Amniotic epithelial cell (primary cell): ENCODE measurements around the gene CLPTM1L.
"Not testable (repeated sequence)": the region's sequence is repeated elsewhere in the genome, so short reads cannot be mapped to it uniquely, and the experiment has no call there.

Source experiments
- DNase-seq: peaks from one replicate; pipeline ENCODE4 v3.0.0-alpha.2; 2010; ENCODE audit warnings: low read depth

Gene CLPTM1L

GRCh38 chr5:1292139-1292538, 52.8 kb downstream of the CLPTM1L start:
- no peak for DNase-seq

- no peak for DNase-seq
Measured at GRCh38 chr5:1291611-1292080, 53.3 kb downstream of the CLPTM1L start.

- not testable (repeated sequence) for DNase-seq
Measured at GRCh38 chr5:1290956-1291355, 53.9 kb downstream of the CLPTM1L start.

GRCh38 chr5:1289559-1289958, 55.3 kb downstream of the CLPTM1L start:
- DNase-seq, result not testable (repeated sequence)

- DNase-seq, result no peak
Measured at GRCh38 chr5:1288439-1289335, 56.2 kb downstream of the CLPTM1L start.

DNA sequence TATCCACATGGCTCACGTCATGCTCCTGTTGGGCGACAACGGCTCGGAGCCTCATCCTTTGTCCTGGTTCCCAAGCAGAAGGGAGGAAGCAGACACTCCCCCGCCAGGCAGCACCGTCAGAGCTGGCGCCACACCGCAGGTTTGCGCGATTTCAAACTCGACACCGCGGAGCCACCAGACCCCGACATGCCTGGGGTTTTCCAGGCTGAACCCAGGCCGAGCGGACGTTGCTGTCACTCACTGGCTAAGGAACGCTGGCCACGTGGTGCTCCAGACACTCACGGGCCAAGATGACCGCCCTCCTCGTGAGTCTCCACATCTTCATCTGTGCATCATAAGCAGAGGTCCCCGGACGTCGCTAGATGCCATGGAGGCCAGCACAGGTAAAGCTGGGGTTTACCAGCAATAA, 59.0 kb downstream of the CLPTM1L start:
- no peak for DNase-seq

DNA sequence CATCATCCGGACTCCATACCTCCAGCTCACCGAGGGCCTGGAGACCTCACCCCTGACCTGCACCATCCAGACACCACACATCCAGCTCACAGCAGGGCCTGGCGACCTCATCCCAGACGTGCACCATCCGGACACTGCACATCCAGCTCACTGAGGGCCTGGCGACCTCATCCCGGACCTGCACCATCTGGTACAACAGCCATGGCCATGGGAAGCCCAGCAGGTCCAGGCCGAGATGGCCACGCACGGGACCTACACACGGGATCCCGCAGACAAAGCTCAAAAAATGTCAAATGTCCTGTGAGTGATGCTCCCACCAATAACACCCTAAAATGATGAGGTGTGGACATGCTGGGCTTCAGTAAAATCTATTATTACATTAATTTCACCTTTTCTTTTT, 59.8 kb downstream of the CLPTM1L start:
- no peak for DNase-seq

DNA sequence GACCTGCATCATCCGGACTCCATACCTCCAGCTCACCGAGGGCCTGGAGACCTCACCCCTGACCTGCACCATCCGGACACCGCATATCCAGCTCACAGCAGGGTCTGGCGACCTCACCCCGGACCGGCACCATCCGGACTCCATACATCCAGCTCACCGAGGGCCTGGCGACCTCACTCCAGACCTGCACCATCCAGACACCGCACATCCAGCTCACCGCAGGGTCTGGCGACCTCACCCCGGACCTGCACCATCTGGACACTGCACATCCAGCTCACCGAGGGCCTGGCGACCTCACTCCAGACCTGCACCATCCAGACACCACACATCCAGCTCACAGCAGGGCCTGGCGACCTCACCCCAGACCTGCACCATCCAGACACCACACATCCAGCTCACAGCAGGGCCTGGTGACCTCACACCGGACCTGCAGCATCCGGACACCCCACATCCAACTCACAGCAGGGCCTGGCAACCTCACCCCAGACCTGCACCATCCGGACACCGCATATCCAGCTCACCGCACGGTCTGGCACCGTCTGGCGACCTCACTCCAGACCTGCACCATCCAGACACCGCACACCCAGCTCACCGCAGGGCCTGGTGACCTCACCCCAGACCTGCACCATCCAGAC, 60.4 kb downstream of the CLPTM1L start:
- not testable (repeated sequence) for DNase-seq

DNA sequence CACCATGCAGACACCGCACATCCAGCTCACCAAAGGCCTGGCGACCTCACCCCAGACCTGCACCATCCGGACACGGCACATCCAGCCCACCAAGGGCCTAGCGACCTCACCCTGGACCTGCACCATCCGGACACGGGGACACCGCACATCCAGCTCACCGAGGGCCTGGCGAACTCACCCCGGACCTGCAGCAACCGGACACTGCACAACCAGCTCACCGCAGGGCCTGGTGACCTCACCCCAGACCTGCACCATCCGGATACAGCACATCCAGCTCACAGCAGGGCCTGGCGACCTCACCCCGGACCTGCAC, 61.2 kb downstream of the CLPTM1L start:
- not testable (repeated sequence) for DNase-seq

- not testable (repeated sequence) for DNase-seq
Measured at GRCh38 chr5:1282993-1283728, 61.7 kb downstream of the CLPTM1L start.

GRCh38 chr5:1282131-1282992, 62.5 kb downstream of the CLPTM1L start:
- DNase-seq, result no peak

DNA sequence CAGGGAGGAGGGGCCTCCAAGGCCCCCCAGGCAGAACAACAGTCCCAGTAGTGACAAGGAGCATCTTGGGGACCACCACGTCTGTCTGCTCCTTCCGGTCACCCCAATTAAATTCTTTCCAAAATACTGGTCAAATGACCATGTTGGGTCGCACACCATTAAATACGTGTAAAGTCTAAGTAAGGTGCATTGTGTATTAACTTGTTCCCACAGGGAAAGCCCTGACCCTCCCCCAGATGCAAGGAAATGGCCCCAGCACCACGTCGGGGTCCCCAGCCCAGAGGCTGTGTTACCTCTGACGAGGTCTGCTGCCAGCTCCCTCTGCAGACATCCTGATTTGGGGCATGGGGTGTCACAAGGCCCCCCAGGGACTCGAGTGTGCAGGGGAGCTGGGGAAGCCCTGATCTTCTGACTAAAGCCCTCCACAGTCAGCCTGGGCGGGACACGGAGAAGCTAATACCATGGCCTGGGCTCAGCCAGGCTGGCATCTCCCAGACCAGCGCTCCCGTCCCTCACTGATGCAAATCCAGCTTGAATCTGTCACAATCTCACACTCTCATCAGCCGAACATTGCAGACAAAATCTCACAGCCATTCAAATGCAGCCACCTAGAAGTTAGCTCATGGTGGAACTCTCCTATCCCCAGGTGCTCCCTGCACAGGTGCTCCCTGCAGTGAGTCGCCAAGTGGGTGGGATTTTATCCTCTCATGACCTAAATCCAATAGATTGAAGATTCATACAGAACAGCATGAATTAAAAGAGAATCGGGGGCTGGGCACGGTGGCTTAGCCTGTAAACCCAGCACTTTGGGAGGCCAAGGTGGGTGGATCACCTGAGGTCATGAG, 63.6 kb downstream of the CLPTM1L start:
- DNase-seq, result no peak

DNA sequence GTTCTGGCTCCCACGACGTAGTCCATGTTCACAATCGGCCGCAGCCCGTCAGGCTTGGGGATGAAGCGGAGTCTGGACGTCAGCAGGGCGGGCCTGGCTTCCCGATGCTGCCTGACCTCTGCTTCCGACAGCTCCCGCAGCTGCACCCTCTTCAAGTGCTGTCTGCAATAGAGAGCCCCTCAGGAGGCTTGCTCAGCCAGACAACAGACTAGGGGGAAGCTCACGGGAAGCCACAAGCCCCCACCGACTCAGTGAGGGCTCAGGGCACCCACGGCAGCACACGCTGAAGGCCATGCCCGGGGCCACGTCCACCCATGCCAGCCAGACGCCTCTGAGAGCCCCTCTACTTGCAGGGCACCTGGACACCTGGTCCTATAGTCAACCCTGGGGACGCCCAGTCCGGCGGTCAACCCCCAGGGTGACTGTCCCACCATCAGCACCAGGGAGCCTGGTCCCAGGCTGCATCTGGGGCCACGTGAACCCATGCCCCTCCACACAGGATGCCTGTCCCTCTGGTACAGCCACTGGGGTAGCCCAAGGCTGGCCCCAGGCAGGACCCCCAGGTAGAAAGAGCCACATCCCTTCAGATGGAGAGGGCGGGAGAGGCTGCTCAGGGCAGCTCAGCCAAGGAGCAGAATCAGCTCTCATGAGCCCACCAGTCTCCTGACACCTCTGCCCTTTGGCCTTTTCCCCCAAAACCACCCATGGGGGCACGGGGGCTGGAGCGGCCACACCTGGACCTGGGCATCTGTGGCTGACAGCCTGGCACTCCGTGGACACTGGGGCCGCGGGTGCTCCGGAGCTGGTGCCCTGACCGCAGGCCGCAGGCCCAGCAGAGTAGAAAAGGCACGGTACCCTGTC, 64.5 kb downstream of the CLPTM1L start:
- DNase-seq, result no peak

DNA sequence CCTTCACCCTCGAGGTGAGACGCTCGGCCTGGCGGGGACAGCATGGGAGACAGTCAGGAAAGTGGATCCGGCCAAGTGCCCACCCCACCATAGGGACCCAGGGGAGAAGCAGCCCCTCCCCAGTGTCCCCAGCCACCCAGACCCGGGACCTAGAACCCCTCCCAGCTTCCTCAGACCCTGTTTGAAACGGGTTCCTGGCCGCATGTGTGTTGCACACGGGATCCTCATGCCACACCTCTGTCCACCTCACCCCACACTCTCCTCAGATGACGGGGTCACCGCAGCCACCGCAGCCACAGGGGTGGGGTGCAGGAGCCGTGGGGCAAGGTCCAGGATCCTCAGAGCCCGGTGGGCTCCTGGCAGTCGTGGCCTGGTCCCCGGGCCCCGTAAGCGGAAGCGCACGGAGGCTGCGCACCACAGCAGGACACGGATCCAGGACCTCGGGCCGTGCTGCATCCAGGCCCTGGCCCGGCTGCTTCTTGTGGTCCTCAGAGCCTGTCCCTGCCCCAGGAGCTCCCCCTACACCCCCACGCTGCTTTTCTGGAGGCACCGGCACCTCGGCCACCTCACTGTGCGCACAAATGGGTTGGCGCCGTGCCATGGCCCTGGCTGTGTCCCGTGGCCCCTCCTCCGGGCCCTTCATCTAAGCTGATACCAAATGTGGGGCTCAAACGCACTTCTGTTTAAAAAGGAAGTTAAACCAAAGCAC, 65.3 kb downstream of the CLPTM1L start:
- DNase-seq, result no peak

GRCh38 chr5:1278656-1279442, 66.0 kb downstream of the CLPTM1L start:
- no peak for DNase-seq

DNA sequence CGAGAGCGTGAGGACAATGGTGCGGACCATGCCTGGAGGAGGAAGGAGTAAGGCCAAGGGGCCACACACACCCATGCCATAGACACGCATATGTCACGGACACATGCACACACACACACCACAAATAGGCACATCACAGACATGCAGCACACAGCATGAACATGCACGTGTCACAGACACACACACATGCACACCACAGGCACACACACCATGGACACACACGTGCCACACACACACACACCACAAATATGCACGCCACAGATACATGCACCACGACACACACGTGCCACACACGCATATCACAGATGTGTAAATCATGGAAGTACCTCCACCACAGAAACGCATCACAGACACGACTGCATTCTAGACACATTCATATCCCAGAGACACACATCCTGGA, 66.7 kb downstream of the CLPTM1L start:
- DNase-seq, result no peak

DNA sequence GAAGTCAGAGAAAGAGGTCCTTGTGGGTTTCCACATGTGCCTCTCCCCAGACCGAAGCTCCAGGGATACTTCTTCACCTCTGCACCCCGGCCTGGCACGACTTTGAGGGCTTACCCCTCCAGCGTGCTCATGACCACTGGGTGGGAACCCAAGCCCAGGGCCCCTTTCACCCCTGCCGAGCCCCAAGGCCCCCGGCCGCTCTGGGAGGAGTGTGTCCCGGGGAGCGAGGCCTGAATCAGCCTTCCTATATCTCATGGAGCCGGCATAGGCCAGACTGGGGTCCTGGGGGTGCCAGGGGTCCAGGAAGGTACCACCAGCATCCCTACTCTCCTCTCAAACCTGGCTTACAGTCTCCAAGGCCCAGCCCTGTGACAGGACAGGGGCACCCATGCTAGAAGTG, 67.1 kb downstream of the CLPTM1L start:
- no peak for DNase-seq

DNA sequence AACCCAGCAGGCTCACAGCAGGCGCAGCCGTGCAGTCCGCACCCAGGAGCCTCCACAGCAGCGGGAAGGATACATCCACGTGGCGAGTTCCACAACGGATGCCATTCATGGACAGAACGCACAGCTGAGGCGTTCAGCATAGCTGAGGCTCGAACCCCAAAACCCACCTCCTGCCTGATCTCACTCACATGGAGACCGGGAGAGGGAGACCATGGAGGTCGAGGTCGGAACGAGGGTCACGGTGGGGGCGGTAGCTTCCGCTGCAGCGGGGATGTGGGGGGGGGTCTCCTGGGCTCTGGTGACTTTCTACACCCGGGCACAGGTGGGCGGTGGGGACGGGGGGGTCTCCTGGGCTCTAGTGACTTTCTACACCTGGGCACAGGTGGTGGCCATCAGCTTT, 67.6 kb downstream of the CLPTM1L start:
- no peak for DNase-seq
